ENCODE data around the gene AKIRIN2. TPM values are rescaled to one million over a fixed set of nuclear protein-coding genes. Genes with fewer than 3 reads are reported as not detected.
"Not testable (repeated sequence)": the region's sequence is repeated elsewhere in the genome, so short reads cannot be mapped to it uniquely, and the experiment has no call there.

The AKIRIN2 gene
- total RNA-seq, 1 experiment from 2014 or later = 48.1 TPM

GRCh38 chr6:87698547-87699006 lies 3.5 kb downstream of the AKIRIN2 start:
- no peak for DNase-seq (ENCODE audit: unreplicated experiment)
- Mint-ChIP-seq H3K9me3 (ENCODE audit: unreplicated experiment) (no peaks in the 10 kb centered on the region), H3K4me3 (ENCODE audit: unreplicated experiment) (peak overlapping the region; percentile 83), H3K27me3 (ENCODE audit: insufficient read depth, unreplicated experiment) (no peaks in the 10 kb centered on the region), H3K36me3 (ENCODE audit: insufficient read depth, unreplicated experiment) (peaks cover 23% of the 10 kb centered on the region), H3K27ac (ENCODE audit: low read depth, unreplicated experiment) (peak overlapping the region; percentile 33), H3K4me1 (ENCODE audit: insufficient read depth, unreplicated experiment) (peaks cover 17% of the 10 kb centered on the region)
- ChIA-PET POLR2A (interaction anchor here (0.8 to 6.7 kb wide), 11 partner anchors 9 to 1337 kb away, joined by 3 to 89 read pairs (median 5); partner anchors contain the start of genes ORC3 and RARS2), CTCF (interaction anchor here (0.6 to 1.6 kb wide), 7 partner anchors 11 to 1916 kb away, joined by 3 to 5 read pairs (median 4); no protein-coding TSS in a partner anchor)
- TF ChIP-seq, protein P1, sequence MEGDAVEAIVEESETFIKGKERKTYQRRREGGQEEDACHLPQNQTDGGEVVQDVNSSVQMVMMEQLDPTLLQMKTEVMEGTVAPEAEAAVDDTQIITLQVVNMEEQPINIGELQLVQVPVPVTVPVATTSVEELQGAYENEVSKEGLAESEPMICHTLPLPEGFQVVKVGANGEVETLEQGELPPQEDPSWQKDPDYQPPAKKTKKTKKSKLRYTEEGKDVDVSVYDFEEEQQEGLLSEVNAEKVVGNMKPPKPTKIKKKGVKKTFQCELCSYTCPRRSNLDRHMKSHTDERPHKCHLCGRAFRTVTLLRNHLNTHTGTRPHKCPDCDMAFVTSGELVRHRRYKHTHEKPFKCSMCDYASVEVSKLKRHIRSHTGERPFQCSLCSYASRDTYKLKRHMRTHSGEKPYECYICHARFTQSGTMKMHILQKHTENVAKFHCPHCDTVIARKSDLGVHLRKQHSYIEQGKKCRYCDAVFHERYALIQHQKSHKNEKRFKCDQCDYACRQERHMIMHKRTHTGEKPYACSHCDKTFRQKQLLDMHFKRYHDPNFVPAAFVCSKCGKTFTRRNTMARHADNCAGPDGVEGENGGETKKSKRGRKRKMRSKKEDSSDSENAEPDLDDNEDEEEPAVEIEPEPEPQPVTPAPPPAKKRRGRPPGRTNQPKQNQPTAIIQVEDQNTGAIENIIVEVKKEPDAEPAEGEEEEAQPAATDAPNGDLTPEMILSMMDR (IDR thresholded peaks at IDR 0.05; ENCODE audit: unreplicated experiment) = no peak
- no TSS peak for BruUV-seq (replicated peaks)
- intact Hi-C loops (cut with micrococcal nuclease) = loop anchor here (2.0 to 10.0 kb wide), 4 partner anchors 58 to 794 kb away; partner anchors contain the start of gene SLC35A1

DNA sequence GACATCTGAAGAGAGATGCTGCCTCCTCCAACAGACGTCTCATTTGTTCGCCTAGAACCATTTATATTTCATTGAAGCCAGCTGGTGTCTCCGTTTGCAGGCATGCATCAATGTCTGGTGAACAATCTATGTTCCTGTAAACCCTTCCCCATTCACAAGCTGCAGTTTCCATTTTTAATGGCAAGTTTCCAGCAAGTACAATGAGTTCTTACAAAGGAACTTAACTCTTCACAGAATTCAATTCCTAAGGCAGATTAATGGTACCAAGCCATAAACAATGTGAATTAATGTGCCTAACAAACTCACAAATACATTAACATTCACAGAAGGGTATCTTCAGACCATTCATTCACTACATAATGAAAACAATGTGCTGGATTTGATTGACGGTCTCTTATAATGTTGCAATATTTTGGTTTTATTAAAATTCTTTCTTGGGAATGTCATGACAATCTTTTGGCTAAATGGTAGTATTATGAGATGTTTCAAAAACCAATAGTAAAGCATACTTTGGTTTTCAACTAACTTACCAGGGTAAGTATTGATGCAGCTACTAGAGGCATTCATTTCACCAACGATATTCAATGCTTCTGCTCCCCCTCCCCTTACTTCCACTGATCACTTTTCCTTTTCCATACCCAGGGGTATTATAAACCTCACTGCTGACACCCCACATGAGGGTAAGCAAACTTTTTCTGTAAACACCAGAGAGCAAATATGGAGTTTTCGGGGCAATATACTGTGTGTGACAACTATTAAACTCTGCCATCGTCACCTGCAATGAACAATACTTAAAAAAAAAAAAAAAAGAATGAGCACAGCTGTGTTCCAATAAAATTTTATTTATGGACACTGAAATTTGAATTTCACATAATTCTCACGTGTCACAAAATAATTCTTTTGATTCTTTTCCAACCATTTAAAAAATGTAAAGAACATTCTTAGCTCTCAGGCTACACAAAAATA lies 4.2 kb downstream of the AKIRIN2 start:
- Mint-ChIP-seq H3K27ac (ENCODE audit: low read depth, unreplicated experiment) (peak overlapping the region; percentile 33), H3K4me1 (ENCODE audit: insufficient read depth, unreplicated experiment) (peaks cover 15% of the 10 kb centered on the region), H3K36me3 (ENCODE audit: insufficient read depth, unreplicated experiment) (peaks cover 22% of the 10 kb centered on the region), H3K4me3 (ENCODE audit: unreplicated experiment) (peak overlapping the region; percentile 83), H3K9me3 (ENCODE audit: unreplicated experiment) (no peaks in the 10 kb centered on the region), H3K27me3 (ENCODE audit: insufficient read depth, unreplicated experiment) (no peaks in the 10 kb centered on the region)
- BruUV-seq (replicated peaks) = no TSS peak
- TF ChIP-seq, protein P1 (IDR thresholded peaks at IDR 0.05; ENCODE audit: unreplicated experiment) = no peak
- peak; percentile 57 for DNase-seq (ENCODE audit: unreplicated experiment)
- intact Hi-C loops (cut with micrococcal nuclease) = loop anchor here (2.0 to 10.0 kb wide), 4 partner anchors 59 to 794 kb away; partner anchors contain the start of gene SLC35A1
- CTCF ChIA-PET = interaction anchor here (0.6 to 1.5 kb wide), 8 partner anchors 21 to 1915 kb away, joined by 3 to 4 read pairs (median 3); no protein-coding TSS in a partner anchor
- POLR2A ChIA-PET = interaction anchor here (0.8 to 6.7 kb wide), 9 partner anchors 9 to 108 kb away, joined by 3 to 89 read pairs (median 9); partner anchors contain the start of genes ORC3 and RARS2

- BruUV-seq (replicated peaks); DNase-seq (ENCODE audit: unreplicated experiment); H3K27me3 Mint-ChIP-seq (ENCODE audit: insufficient read depth, unreplicated experiment); H3K27ac Mint-ChIP-seq (ENCODE audit: low read depth, unreplicated experiment); H3K9me3 Mint-ChIP-seq (ENCODE audit: unreplicated experiment); H3K4me3 Mint-ChIP-seq (ENCODE audit: unreplicated experiment): not testable (repeated sequence)
- Mint-ChIP-seq H3K4me1 (ENCODE audit: insufficient read depth, unreplicated experiment) (peaks cover 13% of the 10 kb centered on the region), H3K36me3 (ENCODE audit: insufficient read depth, unreplicated experiment) (peaks cover 13% of the 10 kb centered on the region)
- intact Hi-C loops (cut with micrococcal nuclease) = loop anchor here (5.0 to 10.0 kb wide), 3 partner anchors 222 to 795 kb away; partner anchors contain the start of gene SLC35A1
- ChIA-PET POLR2A (interaction anchor here (0.6 to 6.7 kb wide), 6 partner anchors 26 to 248 kb away, joined by 3 to 89 read pairs (median 19); partner anchors contain the start of genes ORC3 and RARS2), CTCF (interaction anchor here (0.7 to 1.0 kb wide), 4 partner anchors 21 to 233 kb away, joined by 3 to 4 read pairs (median 3); no protein-coding TSS in a partner anchor)
These were observed 5.2 kb downstream of the AKIRIN2 start for GRCh38 chr6:87696817-87697216.

DNA sequence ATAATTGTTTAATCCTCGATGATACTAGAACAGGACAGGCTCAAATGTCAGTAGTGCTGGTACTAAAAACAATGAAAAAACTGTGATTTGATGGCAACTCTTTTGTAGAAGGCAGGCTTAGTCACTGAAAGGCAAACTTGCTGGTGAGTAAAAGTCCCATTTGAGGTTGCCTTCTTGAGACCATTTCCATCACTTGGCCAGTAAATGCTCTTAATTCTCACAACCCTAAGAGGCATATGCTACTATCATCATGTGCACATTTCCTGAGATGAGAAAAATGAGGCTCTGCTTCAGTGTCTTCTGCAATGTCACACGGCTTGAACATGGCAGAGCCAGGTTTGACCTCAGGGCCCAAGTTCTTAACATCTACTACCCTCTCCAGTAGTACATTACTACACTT lies 9.9 kb downstream of the AKIRIN2 start:
- no peaks in the 10 kb centered on the region for H3K9me3 Mint-ChIP-seq (ENCODE audit: unreplicated experiment)
- no peak overlapping the region for H3K4me3 Mint-ChIP-seq (ENCODE audit: unreplicated experiment)
- DNase-seq (ENCODE audit: unreplicated experiment) = no peak
- peaks cover 8% of the 10 kb centered on the region for H3K4me1 Mint-ChIP-seq (ENCODE audit: insufficient read depth, unreplicated experiment)
- CTCF ChIA-PET = interaction anchor here (0.9 kb wide), 1 partner anchor 31 kb away, joined by 4 read pairs; no protein-coding TSS in a partner anchor
- intact Hi-C loops (cut with micrococcal nuclease) = loop anchor here (10.0 kb wide), 2 partner anchors 217 to 297 kb away; partner anchors contain the start of gene SLC35A1
- H3K27ac Mint-ChIP-seq (ENCODE audit: low read depth, unreplicated experiment) = no peak overlapping the region
- no TSS peak for BruUV-seq (replicated peaks)
- H3K36me3 Mint-ChIP-seq (ENCODE audit: insufficient read depth, unreplicated experiment) = peaks cover 13% of the 10 kb centered on the region
- H3K27me3 Mint-ChIP-seq (ENCODE audit: insufficient read depth, unreplicated experiment) = no peaks in the 10 kb centered on the region
- POLR2A ChIA-PET = interaction anchor here (1.4 to 1.6 kb wide), 2 partner anchors 9 to 23 kb away, joined by 3 read pairs; no protein-coding TSS in a partner anchor
- TF ChIP-seq, protein P1 (IDR thresholded peaks at IDR 0.05; ENCODE audit: unreplicated experiment) = no peak

Data from MCF 10A (cell line).